HG03565 (cell line): ENCODE results near the gene TSPAN6.

Experiments used
- ATAC-seq: cut with Tn5 transposase; IDR thresholded peaks from one replicate; pipeline ENCODE4 v1.9.1; 2021; ENCODE audit warnings: mild to moderate bottlenecking, moderate library complexity; ENCODE audit not compliant: unreplicated experiment

TSPAN6 gene

GRCh38 chrX:100648458-100649417, 12.1 kb upstream of the TSPAN6 start:
- no peak for ATAC-seq

- no peak for ATAC-seq
Observed at GRCh38 chrX:100647739-100648138, 11.1 kb upstream of the TSPAN6 start.

- no peak for ATAC-seq
Observed at GRCh38 chrX:100647095-100647494, 10.5 kb upstream of the TSPAN6 start.

GRCh38 chrX:100645106-100645505, 8.5 kb upstream of the TSPAN6 start:
- no peak for ATAC-seq

GRCh38 chrX:100643956-100644860, 7.6 kb upstream of the TSPAN6 start, which contains the start of gene SRPX2:
Gene SRPX2 (plus strand): TSS chrX:100644199. CDS start chrX:100646323, 2,124 bp downstream.
- no peak for ATAC-seq

GRCh38 chrX:100643212-100643611, 6.6 kb upstream of the TSPAN6 start:
- no peak for ATAC-seq

GRCh38 chrX:100642290-100642689, 5.7 kb upstream of the TSPAN6 start:
- no peak for ATAC-seq

GRCh38 chrX:100635989-100636320, 651 bp downstream of the TSPAN6 start:
- no peak for ATAC-seq

GRCh38 chrX:100635040-100635439, 1.6 kb downstream of the TSPAN6 start:
- ATAC-seq = no peak

GRCh38 chrX:100625985-100626491, 10.6 kb downstream of the TSPAN6 start:
- peak; percentile 93 for ATAC-seq

- no peak for ATAC-seq
Observed at GRCh38 chrX:100623001-100623400, 13.6 kb downstream of the TSPAN6 start.

- ATAC-seq = peak; percentile 100
Observed at GRCh38 chrX:100615005-100615404, 21.6 kb downstream of the TSPAN6 start.

- no peak for ATAC-seq
Observed at GRCh38 chrX:100611951-100612350, 24.7 kb downstream of the TSPAN6 start.

- ATAC-seq = no peak
Observed at GRCh38 chrX:100609591-100609990, 27.0 kb downstream of the TSPAN6 start.

- ATAC-seq = peak; percentile 61
Observed at GRCh38 chrX:100606753-100607152, 29.9 kb downstream of the TSPAN6 start.

- no peak for ATAC-seq
Observed at GRCh38 chrX:100600758-100601157, 35.8 kb downstream of the TSPAN6 start.

GRCh38 chrX:100600340-100600739, 36.3 kb downstream of the TSPAN6 start:
- no peak for ATAC-seq

- ATAC-seq = no peak
Observed at GRCh38 chrX:100599456-100599855, 37.1 kb downstream of the TSPAN6 start.

GRCh38 chrX:100596601-100597000, 40.0 kb downstream of the TSPAN6 start:
- no peak for ATAC-seq

- ATAC-seq = no peak
Observed at GRCh38 chrX:100593581-100593980, 43.0 kb downstream of the TSPAN6 start.

- ATAC-seq = no peak
Observed at GRCh38 chrX:100593126-100593525, 43.5 kb downstream of the TSPAN6 start.
